HG02759 (cell line): ENCODE data around the gene SDHAF4.
"Not testable (repeated sequence)": the region's sequence is repeated elsewhere in the genome, so short reads cannot be mapped to it uniquely, and the experiment has no call there.

ENCODE experiments used
- ATAC-seq: cut with Tn5 transposase; IDR thresholded peaks from one replicate; pipeline ENCODE4 v1.9.1; 2021; ENCODE audit warnings: mild to moderate bottlenecking, moderate library complexity; ENCODE audit not compliant: unreplicated experiment

Gene SDHAF4

DNA sequence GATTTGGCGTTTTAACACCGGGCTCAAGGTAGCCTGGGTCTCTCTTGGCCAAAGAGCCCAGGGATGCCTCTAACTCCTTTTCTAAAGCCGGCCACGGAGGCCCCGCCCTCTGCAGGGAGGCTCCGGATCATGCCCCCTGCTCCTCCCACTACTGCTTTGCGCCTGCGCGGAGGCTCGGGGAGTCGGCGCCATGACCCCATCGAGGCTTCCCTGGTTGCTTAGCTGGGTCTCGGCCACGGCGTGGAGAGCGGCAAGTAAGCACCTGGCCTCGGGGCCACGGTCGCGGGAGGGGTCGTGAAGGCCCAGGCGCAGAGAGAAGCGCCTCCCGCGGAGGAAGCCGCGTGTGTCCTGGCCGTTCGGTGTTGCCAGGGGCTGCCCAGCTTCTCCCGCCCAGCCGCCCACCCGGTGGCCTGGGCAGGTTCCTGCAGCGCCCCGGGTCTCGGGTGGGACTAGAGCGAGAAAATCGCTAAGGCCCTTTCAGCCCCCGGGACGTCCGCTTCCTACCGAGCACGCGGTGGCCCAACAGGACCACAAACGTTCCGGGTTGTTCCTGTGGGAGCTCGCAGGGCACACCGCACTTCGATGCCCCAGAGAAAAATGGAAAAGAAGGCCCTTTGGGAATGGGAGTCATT, at the start of gene SDHAF4:
SDHAF4 (plus strand) TSS at position 180 of the 632 bp plus-strand sequence; CDS start at position 191, 11 bp downstream.
- peak; percentile 99 for ATAC-seq

DNA sequence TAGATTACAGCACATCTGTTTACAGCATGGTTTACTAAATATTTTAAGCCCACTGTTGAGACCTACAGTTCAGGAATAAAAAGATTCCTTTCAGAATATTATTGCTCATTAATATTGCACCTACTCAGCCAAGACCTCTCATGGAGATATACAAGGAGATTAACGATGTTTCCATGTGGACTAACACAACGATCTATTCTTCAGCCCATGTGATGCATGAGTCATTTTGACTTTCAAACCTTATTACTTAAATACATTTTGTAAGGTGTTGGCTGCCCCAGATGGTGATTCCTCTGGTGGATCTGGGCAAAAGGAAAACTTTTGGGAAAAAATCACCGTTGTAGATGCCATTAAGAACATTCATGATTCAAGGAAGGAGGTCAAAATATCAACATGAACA, 48.0 kb upstream of the SDHAF4 start:
- no peak for ATAC-seq

DNA sequence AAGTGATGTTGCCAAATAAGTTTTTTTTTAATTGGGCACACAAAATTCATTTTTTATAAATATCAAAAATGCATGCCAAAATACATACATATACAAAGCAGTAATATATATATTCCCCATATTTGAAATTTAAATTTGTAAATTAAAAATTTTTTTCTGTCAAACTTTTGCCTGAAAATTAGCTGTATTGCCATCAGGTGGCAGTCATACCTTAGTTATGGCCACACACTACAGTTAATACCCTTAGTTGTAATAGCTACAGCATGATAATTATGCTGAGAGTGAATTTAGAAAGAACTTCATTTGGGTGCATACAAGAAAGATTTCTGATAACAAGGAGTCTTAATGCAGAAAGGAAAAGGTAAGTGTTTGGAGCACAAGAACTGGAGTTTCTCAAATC, 46.2 kb upstream of the SDHAF4 start:
- no peak for ATAC-seq

DNA sequence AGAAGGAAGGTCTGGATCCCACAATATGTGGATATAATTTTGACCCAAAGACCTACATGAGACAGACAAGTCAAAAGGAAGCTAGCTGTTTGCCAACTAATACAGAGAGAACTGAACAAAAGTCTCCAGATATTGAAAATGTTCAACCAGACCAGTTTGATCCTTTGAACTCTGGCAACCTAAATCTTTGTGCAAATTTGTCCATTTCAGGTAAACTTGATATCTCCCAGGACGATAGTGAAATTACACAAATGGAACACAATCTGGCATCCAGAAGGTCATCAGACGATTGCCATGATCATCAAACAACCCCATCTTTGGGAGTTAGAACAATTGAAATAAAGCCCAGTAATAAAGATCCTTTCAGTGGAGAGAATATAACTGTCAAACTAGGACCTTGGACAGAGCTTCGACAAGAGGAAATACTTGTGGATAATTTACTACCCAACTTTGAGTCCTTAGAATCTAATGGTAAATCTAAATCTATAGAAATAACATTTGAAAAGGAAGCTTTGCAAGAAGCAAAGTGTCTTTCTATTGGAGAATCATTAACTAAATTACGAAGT, 41.9 kb upstream of the SDHAF4 start:
- ATAC-seq, result no peak

DNA sequence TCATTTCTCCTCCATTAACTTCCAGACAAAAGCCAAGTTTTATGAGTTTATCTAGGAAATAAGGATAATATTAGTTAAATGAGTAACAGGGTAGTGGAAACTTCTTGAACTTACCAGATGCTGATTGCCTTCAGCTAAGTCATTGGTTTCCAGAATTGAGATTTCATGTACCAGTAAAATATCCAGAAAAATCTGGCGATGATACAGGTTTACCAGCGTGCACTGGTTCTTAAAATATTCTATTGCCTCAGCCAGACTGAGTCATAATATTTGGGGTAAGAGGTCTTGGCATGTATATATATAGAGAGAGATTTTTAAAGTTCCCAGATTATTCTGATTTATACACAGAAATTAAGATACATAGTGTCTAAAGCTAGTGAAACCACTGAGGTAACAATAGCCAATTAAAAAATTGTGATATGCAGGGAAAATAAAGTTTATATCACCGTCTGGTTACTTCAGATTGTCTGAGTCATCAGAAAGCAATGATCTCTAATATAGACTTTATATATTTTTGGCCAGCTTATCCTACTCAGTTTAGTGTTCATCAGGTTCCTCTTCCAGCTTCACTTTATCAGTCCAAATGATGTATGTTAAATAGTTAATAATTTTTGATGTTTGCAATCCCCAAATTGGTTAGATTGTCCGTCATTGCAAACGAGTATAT, 39.5 kb upstream of the SDHAF4 start:
- ATAC-seq, result no peak

DNA sequence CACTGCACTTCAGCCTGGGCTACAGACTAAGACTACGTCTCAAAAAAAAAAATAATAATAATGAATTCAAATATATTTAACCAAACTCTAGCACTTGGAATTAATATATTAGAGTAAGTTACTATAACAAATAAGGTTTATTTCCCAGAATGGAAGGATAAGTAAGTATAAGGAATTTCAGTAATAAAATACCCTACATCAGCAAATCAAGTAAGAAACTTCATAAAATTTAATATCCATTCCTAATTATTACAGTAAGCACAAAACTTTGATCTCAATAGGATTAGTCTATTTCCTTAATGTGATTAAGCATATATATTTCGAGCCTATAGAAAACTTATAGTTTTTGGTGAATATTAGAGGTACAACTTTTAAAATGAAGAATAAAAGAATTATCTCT, 36.7 kb upstream of the SDHAF4 start:
- no peak for ATAC-seq

DNA sequence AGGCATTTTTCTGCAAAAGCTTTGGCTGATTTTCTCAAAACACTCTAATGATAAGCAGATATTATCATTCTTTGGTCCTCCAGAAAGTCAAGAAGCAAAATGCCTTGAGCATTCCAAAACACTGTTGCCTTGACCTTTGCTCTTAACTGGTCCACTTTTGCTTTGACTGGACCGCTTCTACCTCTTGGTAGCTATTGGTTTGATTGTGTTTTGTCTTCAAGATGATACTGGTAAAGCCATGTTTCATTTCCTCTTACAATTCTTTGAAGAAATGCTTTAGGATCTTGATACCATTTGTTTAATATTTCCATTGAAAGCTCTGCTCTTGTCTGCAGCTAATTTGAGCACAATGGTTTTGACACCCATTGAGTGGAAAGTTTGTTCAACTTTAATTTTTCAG, 35.6 kb upstream of the SDHAF4 start:
- no peak for ATAC-seq

DNA sequence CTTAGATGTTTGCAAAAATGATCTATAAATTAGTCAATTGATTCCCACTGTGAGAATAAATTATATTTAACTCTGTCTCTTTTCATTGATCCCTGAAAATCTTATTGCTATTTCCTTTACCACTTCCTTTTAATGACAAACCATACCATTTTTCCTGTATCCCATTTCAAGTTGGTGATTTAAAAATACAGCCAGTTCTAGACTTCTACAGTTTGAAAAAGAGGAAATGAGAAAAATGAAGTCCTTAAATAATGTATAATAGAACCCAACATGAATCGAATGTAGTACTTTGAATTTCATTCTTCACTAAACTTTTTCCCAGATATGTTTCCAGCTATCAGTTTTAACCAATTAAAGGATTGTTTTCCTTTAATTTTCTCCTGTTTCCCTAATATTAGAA, 29.5 kb upstream of the SDHAF4 start:
- no peak for ATAC-seq

DNA sequence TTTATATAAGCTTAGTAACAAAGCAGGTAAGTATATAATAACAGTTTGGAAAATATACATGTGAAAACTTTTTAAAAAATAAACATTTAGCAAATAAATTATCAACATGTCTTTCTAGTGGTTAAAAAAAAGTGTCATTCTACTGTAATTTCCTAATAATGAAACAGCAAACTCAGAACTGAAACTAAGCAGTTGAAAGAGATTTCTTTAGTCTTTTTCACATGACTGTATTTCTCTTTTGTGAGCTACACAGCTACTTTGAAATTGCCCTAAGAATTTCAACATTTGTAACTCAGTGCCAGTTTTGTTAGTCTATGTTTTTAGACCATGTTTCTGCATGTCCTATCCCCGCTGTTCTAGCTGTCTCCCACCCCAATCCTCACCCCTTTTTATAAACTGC, 28.4 kb upstream of the SDHAF4 start:
- peak; percentile 78 for ATAC-seq

DNA sequence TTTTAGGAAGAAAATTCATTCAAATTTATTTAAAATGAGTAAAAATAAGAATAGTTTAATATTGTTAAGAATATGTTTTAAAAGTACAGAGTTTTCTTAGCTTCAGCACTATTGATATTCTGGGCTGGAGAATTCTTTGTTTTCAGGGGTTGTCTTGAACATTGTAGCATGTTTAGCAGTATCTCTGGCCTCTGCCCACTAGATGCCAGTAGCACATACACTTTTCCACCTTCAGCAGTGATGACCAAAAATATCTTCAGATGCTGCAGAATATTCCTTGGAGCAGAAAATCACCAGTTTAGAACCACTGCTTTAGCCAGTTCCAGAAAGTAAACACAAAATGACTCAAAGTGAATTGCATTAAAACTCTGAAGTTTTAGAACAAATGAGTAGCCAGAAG, 19.4 kb upstream of the SDHAF4 start:
- no peak for ATAC-seq

DNA sequence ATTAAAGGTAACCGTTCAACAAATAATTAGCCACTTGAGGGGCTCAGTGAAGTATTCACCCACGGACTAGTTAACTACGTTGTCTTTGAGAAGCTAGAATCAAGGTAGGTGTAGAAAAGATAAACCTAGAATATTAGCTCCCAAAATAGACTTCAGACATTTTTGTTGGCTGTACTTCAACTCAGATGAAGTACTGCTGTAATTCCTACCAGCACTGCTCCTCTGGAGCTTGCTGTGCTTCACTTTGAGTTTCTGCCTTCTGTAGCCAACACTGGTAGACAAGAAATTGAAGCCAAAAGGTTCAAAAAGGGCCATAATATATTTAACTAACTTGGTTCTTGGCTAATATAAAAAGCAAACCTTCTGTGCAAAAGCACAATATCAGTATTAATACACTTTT, 18.8 kb upstream of the SDHAF4 start:
- ATAC-seq, result no peak

DNA sequence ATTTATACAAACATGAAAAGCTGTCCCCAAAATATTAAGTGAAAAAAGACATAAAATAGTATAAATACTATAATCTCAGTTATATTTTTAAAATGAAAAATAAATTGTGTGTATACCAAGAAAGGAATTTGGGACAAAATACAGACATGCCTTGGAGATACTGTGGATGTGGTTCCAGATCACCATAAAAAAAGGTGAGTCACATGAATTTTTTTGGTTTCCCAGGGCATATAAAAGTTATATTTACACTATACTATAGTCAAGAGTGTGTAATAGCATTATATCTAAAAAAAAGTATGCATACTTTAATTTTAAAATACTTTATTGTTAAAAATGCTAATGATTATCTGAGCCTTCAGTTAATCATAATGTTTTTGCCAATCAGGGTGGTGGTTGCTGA, 17.4 kb upstream of the SDHAF4 start:
- no peak for ATAC-seq

DNA sequence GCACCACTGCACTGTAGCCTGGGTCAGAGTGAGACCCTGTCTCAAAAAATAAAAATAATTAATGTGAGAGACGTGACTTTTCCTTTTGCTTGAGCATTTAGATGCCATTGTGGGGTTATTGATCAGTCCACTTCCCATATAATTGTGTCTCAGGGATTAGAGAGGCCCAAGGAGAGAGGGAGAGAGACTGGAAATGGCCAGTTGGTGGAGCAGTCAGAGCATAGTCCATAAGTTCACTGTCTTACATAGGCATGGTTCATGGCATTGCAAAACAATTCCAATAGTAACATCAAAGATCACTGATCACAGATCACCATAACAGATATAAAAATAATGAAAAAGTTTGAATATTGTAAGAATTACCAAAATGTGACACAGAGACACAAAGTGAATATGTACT, 15.2 kb upstream of the SDHAF4 start:
- no peak for ATAC-seq

DNA sequence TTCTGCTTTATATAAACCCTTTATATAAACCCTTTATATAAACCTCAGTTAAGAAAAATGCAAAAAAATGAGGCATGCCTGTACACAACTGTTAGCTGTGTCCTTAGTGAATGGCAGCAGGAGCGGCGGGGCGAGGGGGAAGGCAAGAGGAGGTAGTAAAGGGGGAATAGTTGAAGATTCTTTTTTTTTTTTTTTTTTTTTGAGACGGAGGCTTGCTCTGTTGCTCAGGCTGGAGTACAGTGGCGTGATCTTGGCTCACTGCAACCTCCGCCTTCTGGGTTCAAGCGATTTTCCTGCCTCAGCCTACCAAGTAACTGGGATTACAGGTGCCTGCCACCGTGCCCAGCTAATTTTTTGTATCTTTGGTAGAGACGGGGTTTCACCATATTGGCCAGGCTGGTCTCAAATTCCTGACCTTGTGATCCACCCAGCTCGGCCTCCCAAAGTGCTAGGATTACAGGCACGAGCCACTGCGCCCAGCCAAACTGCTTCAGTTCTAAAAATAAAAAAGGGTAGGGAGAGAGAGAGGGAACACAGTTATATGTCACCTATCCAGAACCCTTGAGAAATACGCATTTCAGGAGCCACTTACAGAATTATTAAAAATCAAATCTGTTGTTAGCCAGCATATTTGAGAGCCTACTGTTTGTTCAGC, 14.3 kb upstream of the SDHAF4 start:
- ATAC-seq, result not testable (repeated sequence)

DNA sequence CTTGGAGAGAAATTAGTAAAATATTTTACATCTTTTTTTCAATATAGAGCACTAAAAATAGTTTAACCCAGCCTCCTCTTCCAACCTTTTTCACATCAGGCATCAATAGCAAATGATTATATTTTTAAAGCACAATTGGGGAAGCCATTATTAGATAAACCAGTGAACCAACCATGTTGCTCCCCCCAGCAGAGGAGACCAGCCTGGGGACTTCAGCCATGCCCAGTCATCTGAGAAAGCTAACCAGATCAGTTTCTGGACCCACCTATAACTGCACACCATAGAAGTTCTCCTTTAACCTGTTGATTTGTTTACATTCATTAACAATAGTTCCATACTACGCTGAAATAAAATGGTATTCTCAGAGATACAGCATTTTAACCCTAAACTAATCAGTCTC, 13.8 kb upstream of the SDHAF4 start:
- ATAC-seq, result no peak

DNA sequence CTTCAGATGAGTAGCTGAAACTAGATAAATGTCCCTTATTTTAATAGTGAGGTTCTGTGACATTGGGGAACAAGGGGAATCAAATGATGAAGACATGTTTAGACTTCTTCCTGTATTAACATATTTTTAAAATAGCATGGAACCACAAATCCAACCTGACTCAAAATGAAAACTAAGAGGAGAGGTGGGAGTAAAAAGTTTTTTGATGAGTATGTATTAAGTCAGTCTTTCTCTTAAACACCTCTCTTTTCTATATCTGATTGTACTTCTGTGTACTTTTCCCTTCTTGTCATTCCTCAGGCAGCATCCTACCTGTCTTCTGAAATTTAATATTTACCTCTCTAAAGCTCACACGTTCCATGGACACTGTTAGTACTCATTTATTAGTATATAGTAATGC, 8.7 kb upstream of the SDHAF4 start:
- ATAC-seq, result no peak

DNA sequence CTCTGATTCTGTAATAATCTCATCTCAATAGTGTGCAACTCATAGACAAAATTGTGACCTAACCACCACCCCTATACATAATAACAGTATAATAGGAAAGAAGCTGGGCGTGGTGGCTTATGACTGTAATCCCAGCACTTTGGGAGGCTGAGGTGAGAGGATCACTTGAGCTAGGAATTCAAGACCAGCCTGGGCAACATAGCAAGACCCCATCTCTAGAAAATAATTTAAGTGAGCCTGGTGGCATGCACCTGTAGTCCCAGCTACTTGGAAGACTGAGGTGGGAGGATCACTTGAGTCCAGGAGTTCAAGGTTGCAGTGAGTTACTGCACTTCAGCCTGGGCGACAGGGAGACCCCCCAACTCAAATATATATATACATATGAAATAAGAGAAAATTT, 4.3 kb upstream of the SDHAF4 start:
- ATAC-seq, result not testable (repeated sequence)

DNA sequence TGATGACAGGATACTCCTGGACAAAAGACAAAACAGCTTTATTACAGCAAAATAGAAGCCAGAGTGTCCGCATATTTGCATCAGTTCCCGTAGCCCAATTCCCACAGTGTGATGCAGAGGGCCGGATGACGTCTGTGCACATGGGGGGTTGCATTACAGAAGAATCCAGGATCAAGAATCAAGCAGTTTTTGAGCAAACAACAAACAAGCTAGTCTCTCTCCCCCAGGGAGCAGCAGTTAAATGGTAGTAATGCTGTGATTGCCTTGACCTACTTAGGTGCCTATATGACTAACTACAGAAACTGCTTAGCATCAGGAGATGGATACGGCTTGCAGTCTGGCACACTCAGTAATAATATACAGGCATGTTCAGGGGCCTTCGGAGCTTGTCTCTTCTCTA, 3.2 kb upstream of the SDHAF4 start:
- no peak for ATAC-seq

DNA sequence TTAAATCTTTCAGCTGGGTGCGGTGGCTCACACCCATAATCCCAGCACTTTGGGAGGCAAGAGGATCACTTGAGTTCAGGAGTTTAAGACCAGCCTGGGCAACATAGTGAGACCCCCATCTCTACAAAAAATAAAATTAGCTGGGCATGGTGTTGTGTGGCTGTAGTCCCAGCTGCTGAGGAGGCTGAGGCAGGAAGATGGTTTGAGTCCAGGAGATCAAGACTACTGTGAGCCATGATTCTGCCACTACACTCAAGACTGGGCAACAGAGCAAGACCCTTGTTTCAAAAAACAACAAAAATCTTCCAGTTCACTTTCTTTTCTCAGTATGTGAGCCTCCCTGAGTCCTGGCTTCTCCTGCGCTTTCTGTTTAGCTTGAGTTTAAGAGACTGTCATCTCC, 7.9 kb downstream of the SDHAF4 start:
- ATAC-seq, result no peak

DNA sequence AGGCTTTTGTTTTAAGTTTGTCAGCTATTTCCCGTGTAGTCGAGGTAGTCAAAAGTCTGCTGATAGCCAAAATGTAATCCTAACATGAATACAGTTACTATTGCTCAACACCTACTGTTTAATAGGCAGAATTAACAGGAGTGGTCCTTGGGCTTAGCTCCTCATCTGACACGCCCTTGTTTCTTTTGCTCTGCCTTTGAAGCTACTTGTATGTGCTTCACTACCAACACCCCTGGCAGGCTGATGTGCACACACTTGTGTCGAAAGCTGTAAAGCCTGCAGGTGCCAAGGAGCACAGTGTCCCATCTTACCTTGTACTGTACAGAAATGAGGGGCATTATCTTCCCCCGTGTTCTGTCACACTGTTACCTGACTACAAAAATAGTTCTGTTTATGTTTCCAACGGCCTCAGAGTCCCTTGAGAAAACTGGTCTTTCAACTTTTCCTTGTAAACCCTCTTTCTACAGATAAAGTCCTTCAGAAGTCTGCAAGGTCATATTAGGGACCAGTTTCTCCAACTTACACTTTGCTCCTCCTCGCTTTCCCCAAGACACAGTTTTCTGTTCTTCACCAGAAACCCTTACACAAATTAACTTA, 9.3 kb downstream of the SDHAF4 start:
- ATAC-seq, result no peak

DNA sequence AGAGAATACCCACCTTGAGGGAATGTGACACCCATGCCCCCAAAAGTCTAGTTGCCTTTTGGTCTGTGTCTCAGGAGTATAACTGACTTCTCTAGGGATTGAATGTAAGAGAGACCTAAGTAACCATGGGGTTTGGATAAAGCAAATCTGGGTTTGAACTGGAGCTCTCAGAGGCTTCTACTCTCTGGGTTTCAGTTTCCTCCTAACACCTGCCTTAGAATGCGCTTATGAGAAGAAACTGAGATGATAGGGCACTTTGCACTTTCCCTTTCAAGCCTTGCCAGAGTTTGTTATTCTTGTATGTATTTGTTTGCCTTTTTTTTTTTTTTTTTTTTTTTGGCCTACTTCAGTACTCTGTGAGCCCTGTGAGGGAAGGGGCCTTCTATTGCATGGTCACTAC, 19.4 kb downstream of the SDHAF4 start:
- peak; percentile 89 for ATAC-seq

DNA sequence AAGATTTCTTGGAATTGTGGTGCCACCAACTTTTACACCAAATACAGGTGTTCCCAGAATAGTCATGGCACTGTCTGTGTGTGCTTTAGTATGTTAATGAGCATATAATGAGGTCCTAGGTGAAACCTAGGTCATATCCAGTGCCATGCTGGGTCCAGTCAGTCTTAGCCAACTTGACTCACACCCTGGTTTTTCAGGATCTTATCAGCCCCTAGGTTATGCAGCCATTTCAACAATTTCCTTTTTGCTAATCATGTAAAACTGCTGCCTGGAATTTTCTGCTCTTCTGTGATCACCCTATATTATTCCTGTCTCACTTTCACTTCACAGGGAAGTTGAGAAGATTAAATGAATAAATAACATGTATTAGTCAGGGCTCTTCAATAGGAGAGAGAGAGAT, 23.7 kb downstream of the SDHAF4 start:
- no peak for ATAC-seq
